ENCODE measurements around the gene TEAD2.

The TEAD2 gene

GRCh38 chr19:49362048-49362928 is at the start of gene TEAD2:
Gene TEAD2 (minus strand): TSS chr19:49362416. CDS start chr19:49360075, 2,341 bp downstream.
- no peak for DNase-seq

- no peak for DNase-seq
Measured at GRCh38 chr19:49411681-49412326, 49.6 kb upstream of the TEAD2 start.

GRCh38 chr19:49409441-49410029 is 47.3 kb upstream of the TEAD2 start:
- DNase-seq = no peak

GRCh38 chr19:49408816-49409440 is 46.7 kb upstream of the TEAD2 start:
- no peak for DNase-seq

- DNase-seq = no peak
Measured at GRCh38 chr19:49407482-49408015, 45.3 kb upstream of the TEAD2 start.

- no peak for DNase-seq
Measured at GRCh38 chr19:49407079-49407478, 44.9 kb upstream of the TEAD2 start.

- no peak for DNase-seq
Measured at GRCh38 chr19:49403404-49404187, 41.4 kb upstream of the TEAD2 start.

- no peak for DNase-seq
Measured at GRCh38 chr19:49400029-49400428, 37.8 kb upstream of the TEAD2 start.

GRCh38 chr19:49398931-49399330 is 36.7 kb upstream of the TEAD2 start:
- DNase-seq = no peak

GRCh38 chr19:49398001-49398615 is 35.9 kb upstream of the TEAD2 start:
- DNase-seq = no peak

- DNase-seq = no peak
Measured at GRCh38 chr19:49396738-49397505, 34.7 kb upstream of the TEAD2 start.

- no peak for DNase-seq
Measured at GRCh38 chr19:49395581-49396407, 33.6 kb upstream of the TEAD2 start.

- no peak for DNase-seq
Measured at GRCh38 chr19:49393881-49394280, 31.7 kb upstream of the TEAD2 start.

- peak; percentile 46 for DNase-seq
Measured at GRCh38 chr19:49391581-49392399, 29.6 kb upstream of the TEAD2 start.

GRCh38 chr19:49390929-49391359 is 28.7 kb upstream of the TEAD2 start:
- DNase-seq = no peak

GRCh38 chr19:49390131-49390928 is 28.1 kb upstream of the TEAD2 start:
- no peak for DNase-seq

- no peak for DNase-seq
Measured at GRCh38 chr19:49389406-49389805, 27.2 kb upstream of the TEAD2 start.

- no peak for DNase-seq
Measured at GRCh38 chr19:49387936-49388372, 25.7 kb upstream of the TEAD2 start, which contains the start of gene KASH5. Gene KASH5 (plus strand): TSS chr19:49388249. CDS start chr19:49390884, 2,635 bp downstream.

Data from KG1 (cell line).